CD14-positive monocyte (primary cell): ENCODE results near the gene PLA2G4B. TPM values are rescaled to one million over a fixed set of nuclear protein-coding genes. Genes with fewer than 3 reads are reported as not detected.

Experiments used
- DNase-seq, 3 donors: peaks; one replicate each; pipeline ENCODE4 v3.0.0-alpha.2; 2011 to 2022
- H2AFZ ChIP-seq: 2 replicates; pipeline ENCODE4 v1.6.0; 2012; ENCODE audit warnings: mild to moderate bottlenecking, low read depth, low read length, inconsistent platforms; ENCODE audit not compliant: insufficient read depth, poor library complexity, severe bottlenecking
- H3K27ac ChIP-seq, 2 donors: 1 replicate in 1 of 2; 2 replicates in 1 of 2; pipeline ENCODE4 v1.5.1; 2012 to 2013; ENCODE audit warnings: low read length in 2 of 2, control low read depth in 1 of 2, inconsistent platforms in 1 of 2, low read depth in 1 of 2, mild to moderate bottlenecking in 1 of 2
- H3K27me3 ChIP-seq, 2 donors: one replicate each; pipeline versions ENCODE4 v1.6.0 to v1.6.1; 2011 to 2013; ENCODE audit warnings: low read length in 2 of 2; ENCODE audit not compliant: control insufficient read depth in 2 of 2, insufficient read depth in 2 of 2
- H3K36me3 ChIP-seq, 2 donors: replicated peaks in 1 of 2; 1 replicate in 1 of 2; 2 replicates in 1 of 2; pipeline versions ENCODE4 v1.5.1 to v1.6.1; 2012 to 2013; ENCODE audit warnings: low read length in 2 of 2, control low read depth in 1 of 2, inconsistent platforms in 1 of 2, mild to moderate bottlenecking in 1 of 2; ENCODE audit not compliant: insufficient read depth in 2 of 2, control insufficient read depth in 1 of 2
- H3K4me1 ChIP-seq, 2 donors: 1 replicate in 1 of 2; 2 replicates in 1 of 2; pipeline versions ENCODE4 v1.5.1 to v1.6.1; 2012 to 2013; ENCODE audit warnings: low read length in 2 of 2, control low read depth in 1 of 2, inconsistent platforms in 1 of 2, mild to moderate bottlenecking in 1 of 2, moderate library complexity in 1 of 2; ENCODE audit not compliant: insufficient read depth in 2 of 2, control insufficient read depth in 1 of 2
- H3K4me2 ChIP-seq: replicated peaks from 2 replicates; pipeline ENCODE3; 2012; ENCODE audit warnings: low read length, moderate library complexity, mild to moderate bottlenecking; ENCODE audit not compliant: poor library complexity, severe bottlenecking; ENCODE audit errors: extremely low read depth
- H3K4me3 ChIP-seq, 3 experiments: fragments of 200-600 bp in 1 of 3; sonication (generic) in 1 of 3; replicated peaks in 1 of 3; 1 replicate in 2 of 3; 2 replicates in 1 of 3; pipeline ENCODE4 v1.5.1; 2011 to 2013; ENCODE audit warnings: low read length in 3 of 3, mild to moderate bottlenecking in 3 of 3, control low read depth in 2 of 3, low read depth in 2 of 3, inconsistent platforms in 1 of 3, moderate library complexity in 1 of 3
- H3K79me2 ChIP-seq: 2 replicates; pipeline ENCODE4 v1.6.0; 2012; ENCODE audit warnings: mild to moderate bottlenecking, control low read depth, inconsistent platforms, low read length, moderate library complexity; ENCODE audit not compliant: insufficient read depth
- H3K9ac ChIP-seq: 2 replicates; pipeline ENCODE4 v1.6.0; 2017; ENCODE audit warnings: low read length, mild to moderate bottlenecking; ENCODE audit not compliant: insufficient read depth, poor library complexity, severe bottlenecking
- H3K9me3 ChIP-seq, 2 donors: replicated peaks in 1 of 2; 1 replicate in 1 of 2; 2 replicates in 1 of 2; pipeline versions ENCODE4 v1.5.1 to v1.6.1; 2012 to 2013; ENCODE audit warnings: low read length in 2 of 2, control low read depth in 1 of 2; ENCODE audit not compliant: control insufficient read depth in 1 of 2, insufficient read depth in 1 of 2
- H4K20me1 ChIP-seq: 2 replicates; pipeline ENCODE4 v1.6.0; 2012; ENCODE audit warnings: mild to moderate bottlenecking, low read length, control low read depth, moderate library complexity; ENCODE audit not compliant: insufficient read depth
- H3K27ac Mint-ChIP-seq, 7 donors: one replicate each; pipeline ENCODE4 v1.8.0; 2020; ENCODE audit warnings: mild to moderate bottlenecking in 7 of 7, mixed read lengths in 7 of 7, moderate library complexity in 6 of 7, inconsistent platforms in 2 of 7
- H3K27me3 Mint-ChIP-seq, 3 donors: one replicate each; pipeline ENCODE4 v1.8.0; 2021 to 2022; ENCODE audit warnings: low read depth in 3 of 3, mild to moderate bottlenecking in 3 of 3, mixed read lengths in 3 of 3, moderate library complexity in 3 of 3, inconsistent platforms in 1 of 3
- H3K36me3 Mint-ChIP-seq, 2 donors: one replicate each; pipeline ENCODE4 v1.8.0; 2020; ENCODE audit warnings: mixed read lengths in 2 of 2, inconsistent platforms in 1 of 2, mild to moderate bottlenecking in 1 of 2
- H3K4me1 Mint-ChIP-seq: one replicate; pipeline ENCODE4 v1.8.0; 2020; ENCODE audit warnings: mild to moderate bottlenecking, mixed read lengths
- H3K4me3 Mint-ChIP-seq, 2 donors: one replicate each; pipeline ENCODE4 v1.8.0; 2020; ENCODE audit warnings: mild to moderate bottlenecking in 2 of 2, mixed read lengths in 2 of 2, moderate library complexity in 1 of 2
- H3K9me3 Mint-ChIP-seq, 7 donors: one replicate each; pipeline ENCODE4 v1.8.0; 2020 to 2022; ENCODE audit warnings: mixed read lengths in 7 of 7, mild to moderate bottlenecking in 6 of 7, moderate library complexity in 6 of 7, inconsistent platforms in 2 of 7
- CTCF ChIP-seq: fragments of 200-600 bp; IDR thresholded peaks from one replicate; pipeline ENCODE4 v1.8.0; 2022; ENCODE audit warnings: antibody characterized with exemption, mild to moderate bottlenecking
- WGBS: methylation state at CpG from one replicate; pipeline ENCODE4 v1.1.5; 2013; ENCODE audit warnings: missing lambda C conversion rate; ENCODE audit not compliant: insufficient coverage; 5-methylcytosine and 5-hydroxymethylcytosine counted together
- intact Hi-C, 2 donors: fragments of 100-400 bp; cut with micrococcal nuclease; formaldehyde crosslinking; loops; one replicate each; pipeline versions ENCODE4 v1.15.0 to v1.15.1; 2023
- polyA plus RNA-seq, 3 donors: library from polyadenylated mRNA; depleted of rRNA in 1 of 3; unstranded in 2 of 3; stranded (reverse) in 1 of 3; fragments of 300-500 nt in 2 of 3; fragments of >200 nt in 1 of 3; fragmentation: Illumina TruSeq in 2 of 3; gene quantifications; 1 replicate in 2 of 3; 2 replicates in 1 of 3; pipeline ENCODE4 v1.2.3, GENCODE V29; 2012 to 2021

Gene PLA2G4B
- polyA plus RNA-seq, 3 donors, result 0.31 to 32.1 (median 1.6) TPM

- peaks cover 33 to 68% of the 10 kb centered on the region in 2 donors for H3K36me3 ChIP-seq
- TF ChIP-seq CTCF, result no peak
- Mint-ChIP-seq H3K9me3 (no peaks in the 10 kb centered on the region), H3K4me1 (peaks cover 12% of the 10 kb centered on the region), H3K27ac (peak overlapping the region in 1 of 7 donors; percentile 59), H3K4me3 (no peak overlapping the region), H3K36me3 (peaks cover 49 to 63% of the 10 kb centered on the region in 2 donors), H3K27me3 (peaks cover 7 to 17% (median 9%) of the 10 kb centered on the region in 3 donors)
- H3K9ac ChIP-seq, result no peak overlapping the region
- no peak overlapping the region for H3K27ac ChIP-seq
- no peaks in the 10 kb centered on the region for H3K9me3 ChIP-seq
- H3K79me2 ChIP-seq, result peaks cover 12% of the 10 kb centered on the region
- no peak overlapping the region for H2AFZ ChIP-seq
- H3K4me3 ChIP-seq, result no peak overlapping the region
- H4K20me1 ChIP-seq, result no peaks in the 10 kb centered on the region
- H3K4me2 ChIP-seq, result no peak overlapping the region
- DNase-seq, result no peak
- WGBS, result 94% methylated on average over 18 of the region's 19 CpGs
- H3K27me3 ChIP-seq, result peaks cover 0 to 3% of the 10 kb centered on the region in 2 donors
- H3K4me1 ChIP-seq, result peaks cover 15 to 18% of the 10 kb centered on the region in 2 donors
- intact Hi-C loops, result loop anchor here in 1 of 2 donors (10.0 kb wide), 1 partner anchor 81 kb away; no protein-coding TSS in a partner anchor
These were observed 14.4 kb upstream of the PLA2G4B start for GRCh38 chr15:41824062-41824745.

GRCh38 chr15:41825145-41825544 lies 13.5 kb upstream of the PLA2G4B start:
- Histone ChIP-seq H2AFZ (no peak overlapping the region), H3K27me3 (peaks cover 0 to 3% of the 10 kb centered on the region in 2 donors), H3K27ac (no peak overlapping the region), H3K4me1 (peaks cover 17 to 19% of the 10 kb centered on the region in 2 donors), H3K36me3 (peaks cover 33 to 58% of the 10 kb centered on the region in 2 donors), H4K20me1 (no peaks in the 10 kb centered on the region), H3K9ac (no peak overlapping the region), H3K4me3 (no peak overlapping the region), H3K9me3 (no peaks in the 10 kb centered on the region), H3K79me2 (peaks cover 19% of the 10 kb centered on the region), H3K4me2 (no peak overlapping the region)
- Mint-ChIP-seq H3K4me1 (peaks cover 13% of the 10 kb centered on the region), H3K36me3 (peaks cover 45 to 59% of the 10 kb centered on the region in 2 donors), H3K9me3 (no peaks in the 10 kb centered on the region), H3K27me3 (peaks cover 7 to 17% (median 9%) of the 10 kb centered on the region in 3 donors), H3K4me3 (no peak overlapping the region), H3K27ac (no peak overlapping the region)
- WGBS, result 96% methylated on average over 9 of the region's 10 CpGs
- intact Hi-C loops, result loop anchor here in 1 of 2 donors (10.0 kb wide), 1 partner anchor 80 kb away; no protein-coding TSS in a partner anchor
- no peak for DNase-seq
- no peak for TF ChIP-seq CTCF
